IgD-negative memory B cell (primary cell): ENCODE data around the gene PCED1A. TPM values are rescaled to one million over a fixed set of nuclear protein-coding genes. Genes with fewer than 3 reads are reported as not detected.
A peak's percentile ranks its signal among the peaks of the same experiment; 100 is the strongest.

Experiments
- H3K27ac Mint-ChIP-seq, 3 donors: one replicate each; pipeline ENCODE4 v1.8.0; 2020 to 2022; ENCODE audit warnings: mild to moderate bottlenecking in 3 of 3, mixed read lengths in 3 of 3, moderate library complexity in 1 of 3
- H3K27me3 Mint-ChIP-seq: one replicate; pipeline ENCODE4 v1.8.0; 2021; ENCODE audit warnings: mixed read lengths
- H3K36me3 Mint-ChIP-seq: one replicate; pipeline ENCODE4 v1.8.0; 2020; ENCODE audit warnings: mild to moderate bottlenecking, mixed read lengths
- H3K4me1 Mint-ChIP-seq, 3 donors: one replicate each; pipeline ENCODE4 v1.8.0; 2020 to 2022; ENCODE audit warnings: mixed read lengths in 3 of 3, mild to moderate bottlenecking in 1 of 3
- H3K4me3 Mint-ChIP-seq, 4 donors: one replicate each; pipeline ENCODE4 v1.8.0; 2020 to 2022; ENCODE audit warnings: mild to moderate bottlenecking in 4 of 4, mixed read lengths in 4 of 4, moderate library complexity in 3 of 4
- H3K9me3 Mint-ChIP-seq, 3 donors: one replicate each; pipeline ENCODE4 v1.8.0; 2020 to 2021; ENCODE audit warnings: mixed read lengths in 3 of 3, mild to moderate bottlenecking in 1 of 3
- polyA plus RNA-seq: library from polyadenylated mRNA; unstranded; fragments of 300-500 nt; fragmentation: Illumina TruSeq; gene quantifications from one replicate; pipeline ENCODE4 v1.2.3, GENCODE V29; 2021

PCED1A gene
- polyA plus RNA-seq, 1 donor from 2014 or later: 18.2 TPM

DNA sequence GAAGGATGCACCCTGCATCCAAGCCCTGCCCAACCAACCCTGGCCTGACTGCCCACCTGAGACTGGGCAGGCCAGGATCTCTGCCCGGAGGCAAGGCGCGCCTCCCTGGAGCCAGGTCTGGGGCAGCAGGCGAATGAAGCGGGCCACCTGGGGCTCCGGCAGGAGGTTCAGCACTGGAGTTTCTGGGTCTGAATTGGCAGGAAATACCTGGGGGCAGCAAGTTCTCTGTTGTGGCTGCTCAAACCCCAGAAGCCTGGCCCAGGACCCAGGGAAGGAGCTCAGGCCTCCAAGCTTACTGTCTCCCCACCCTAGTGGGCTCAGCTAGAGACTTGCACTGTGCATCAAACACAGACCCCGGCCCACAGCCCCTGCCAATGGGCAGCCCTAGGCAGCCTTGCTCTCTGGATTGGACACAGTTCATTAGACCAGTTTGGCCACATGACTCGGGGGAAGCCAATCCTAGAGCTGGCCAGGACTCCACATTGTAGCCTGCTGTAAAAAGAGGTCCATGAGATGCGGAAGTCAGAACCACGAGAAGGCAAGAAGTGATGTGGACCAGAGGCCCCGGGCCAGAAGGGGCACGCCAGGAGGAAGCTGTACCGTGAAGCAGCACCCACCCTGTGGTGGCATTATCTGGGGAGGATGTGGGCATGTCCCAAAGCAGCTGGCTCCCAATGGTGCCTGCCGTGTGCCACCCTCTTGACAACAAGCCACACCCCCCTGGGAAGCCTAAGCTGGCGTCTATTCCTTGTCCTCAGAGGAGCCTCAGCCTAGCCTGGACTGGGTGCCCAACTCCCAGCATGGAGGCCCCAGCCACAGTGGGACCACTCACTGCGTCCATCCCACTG is 43.1 kb downstream of the PCED1A start:
- Mint-ChIP-seq H3K4me3 (no peak overlapping the region), H3K36me3 (no peaks in the 10 kb centered on the region), H3K27ac (no peak overlapping the region), H3K9me3 (no peaks in the 10 kb centered on the region), H3K27me3 (peaks cover 37% of the 10 kb centered on the region), H3K4me1 (peaks cover 12 to 20% (median 18%) of the 10 kb centered on the region in 3 donors)

DNA sequence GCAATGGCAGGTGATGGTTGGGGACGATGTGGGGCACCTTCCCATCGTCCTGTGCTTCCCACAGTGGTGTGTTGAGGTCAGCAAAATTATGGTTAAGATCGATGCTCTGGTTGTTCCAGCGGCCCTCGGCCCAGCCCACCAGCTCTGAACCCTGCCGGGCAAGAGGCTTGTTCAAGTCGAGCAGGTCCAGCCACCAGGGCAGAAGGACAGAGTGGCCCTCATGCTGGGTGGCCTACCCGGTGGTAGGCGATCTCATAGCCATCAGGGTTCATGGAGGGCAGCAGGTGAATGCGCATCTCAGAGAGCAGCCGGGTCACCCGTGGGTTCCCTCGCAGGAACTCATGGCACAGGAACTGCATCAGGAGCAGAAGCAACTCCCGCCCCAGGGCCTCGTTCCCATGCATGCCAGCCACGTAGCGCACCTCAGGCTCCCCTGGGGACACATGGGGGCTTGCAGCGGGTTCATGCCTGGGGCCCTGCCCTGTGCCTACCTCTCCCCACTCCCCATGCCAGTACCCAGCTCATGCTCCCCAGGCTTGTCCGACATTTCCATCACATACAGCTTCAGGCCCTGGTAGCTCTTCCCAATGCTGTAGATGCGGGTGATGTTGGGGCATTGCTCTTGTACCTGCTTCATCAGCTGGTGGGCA is 44.3 kb downstream of the PCED1A start:
- Mint-ChIP-seq H3K36me3 (no peaks in the 10 kb centered on the region), H3K4me1 (peaks cover 12 to 18% (median 17%) of the 10 kb centered on the region in 3 donors), H3K27ac (no peak overlapping the region), H3K27me3 (peaks cover 35% of the 10 kb centered on the region), H3K4me3 (peak overlapping the region in 1 of 4 donors; percentile 48), H3K9me3 (no peaks in the 10 kb centered on the region)

DNA sequence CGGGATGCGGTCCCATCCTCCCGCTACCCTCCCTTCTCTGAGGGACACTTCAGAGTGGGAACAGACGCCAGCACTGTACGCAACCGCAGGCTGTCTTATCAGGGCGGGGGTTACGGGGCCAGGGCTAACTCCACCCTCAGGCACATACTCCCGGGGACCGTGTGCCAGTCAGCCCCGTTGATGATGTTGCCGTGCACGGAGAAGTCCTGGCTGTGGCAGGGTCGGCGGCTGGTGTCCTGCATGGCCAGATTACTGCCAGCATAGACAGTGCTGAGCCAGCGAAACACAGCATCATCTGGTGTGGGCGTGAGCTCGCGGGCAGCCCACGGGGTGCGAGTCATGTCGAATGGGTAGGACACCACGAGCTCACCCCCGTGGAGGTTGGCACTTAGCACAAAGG is 45.0 kb downstream of the PCED1A start:
- H3K9me3 Mint-ChIP-seq: no peaks in the 10 kb centered on the region
- H3K27me3 Mint-ChIP-seq: peaks cover 30% of the 10 kb centered on the region
- H3K4me3 Mint-ChIP-seq: no peak overlapping the region

DNA sequence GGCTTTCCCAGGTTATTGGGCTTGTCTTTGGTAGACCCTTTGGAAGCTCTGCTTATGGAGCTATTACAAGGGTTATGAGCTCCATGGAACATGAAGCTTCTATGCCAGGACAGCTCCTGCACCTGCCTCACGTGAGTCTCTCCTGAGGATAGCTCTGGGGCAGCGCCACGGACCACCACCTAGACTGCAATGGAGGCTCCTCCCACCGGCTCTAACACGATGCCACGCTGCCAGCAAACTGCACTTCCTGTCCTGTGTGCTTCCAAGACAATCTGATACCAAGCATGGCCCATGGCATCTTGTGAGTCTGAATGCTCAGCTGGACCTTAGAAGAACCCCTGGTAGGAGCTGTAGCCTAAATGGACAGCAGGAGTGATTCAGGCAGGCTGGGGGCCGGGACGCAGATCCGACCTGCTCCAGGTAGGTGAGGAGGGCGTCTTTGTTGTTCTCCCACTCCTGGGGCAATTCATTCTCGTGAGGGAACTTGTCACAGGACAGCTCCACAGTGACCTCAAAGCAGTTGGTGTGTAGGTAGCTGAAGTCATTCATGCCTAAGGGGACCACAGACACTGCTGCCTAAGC is 45.5 kb downstream of the PCED1A start:
- H3K27ac Mint-ChIP-seq: no peak overlapping the region
- no peaks in the 10 kb centered on the region for H3K9me3 Mint-ChIP-seq
- peaks cover 29% of the 10 kb centered on the region for H3K27me3 Mint-ChIP-seq

More for the DNA sequence above, 45.0 kb downstream of the PCED1A start:
- Mint-ChIP-seq H3K4me1 (peaks cover 8 to 13% (median 12%) of the 10 kb centered on the region in 3 donors), H3K27ac (no peak overlapping the region), H3K36me3 (no peaks in the 10 kb centered on the region)

DNA sequence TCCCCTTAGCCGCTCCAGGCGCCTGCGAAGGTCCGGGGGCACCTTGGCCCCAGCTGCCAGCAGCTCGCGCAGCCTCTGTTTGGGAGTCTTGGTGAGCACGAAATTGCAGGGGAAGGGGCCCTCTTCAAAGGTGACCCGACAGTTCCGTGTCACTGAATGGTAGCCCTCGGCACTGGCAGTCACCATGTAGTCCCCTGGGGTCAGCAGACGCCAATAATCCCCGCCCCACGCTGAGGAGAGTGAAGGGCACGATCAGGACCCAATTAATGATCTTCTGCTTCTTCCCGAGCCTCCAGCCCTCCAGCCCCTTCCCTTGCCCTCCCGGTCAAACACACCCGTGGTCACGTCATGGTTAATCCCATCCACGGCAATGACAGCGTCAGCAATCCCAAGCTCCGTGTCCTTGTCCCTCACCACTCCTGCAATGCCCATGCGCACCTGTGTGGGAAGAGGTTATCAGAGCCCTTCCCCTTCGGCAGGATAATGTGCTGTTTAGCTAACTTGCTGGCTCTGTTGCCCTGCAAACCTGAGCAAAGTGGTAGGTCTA is 46.2 kb downstream of the PCED1A start:
- Mint-ChIP-seq H3K4me3 (no peak overlapping the region), H3K36me3 (no peaks in the 10 kb centered on the region), H3K27ac (peak overlapping the region in 1 of 3 donors; percentile 13), H3K27me3 (peaks cover 26% of the 10 kb centered on the region), H3K4me1 (peaks cover 0 to 5% (median 4%) of the 10 kb centered on the region in 3 donors), H3K9me3 (no peaks in the 10 kb centered on the region)

More for the DNA sequence above, 45.5 kb downstream of the PCED1A start:
- no peaks in the 10 kb centered on the region for H3K36me3 Mint-ChIP-seq
- no peak overlapping the region for H3K4me3 Mint-ChIP-seq
- H3K4me1 Mint-ChIP-seq: peaks cover 6 to 11% (median 10%) of the 10 kb centered on the region in 3 donors

- Mint-ChIP-seq H3K4me3 (no peak overlapping the region), H3K4me1 (no peaks in the 10 kb centered on the region), H3K9me3 (no peaks in the 10 kb centered on the region), H3K27ac (peak overlapping the region in 1 of 3 donors; percentile 27), H3K27me3 (peaks cover 18% of the 10 kb centered on the region), H3K36me3 (no peaks in the 10 kb centered on the region)
Observed at GRCh38 chr20:2793471-2793870, 47.0 kb downstream of the PCED1A start.

Other genes with a start within 250 kb of the PCED1A start
- gene NOP56, start 188.0 kb downstream of the PCED1A start, polyA plus RNA-seq: 123 TPM
- 108 TPM for gene IDH3B, start 176.4 kb downstream of the PCED1A start, polyA plus RNA-seq
- gene EBF4, start 147.9 kb downstream of the PCED1A start, polyA plus RNA-seq: 1.1 TPM
- 1.1 TPM for gene CPXM1, start 40.0 kb downstream of the PCED1A start, polyA plus RNA-seq
- not detected for gene C20orf141, start 25.7 kb downstream of the PCED1A start, polyA plus RNA-seq
- gene TMEM239, start 24.3 kb downstream of the PCED1A start, polyA plus RNA-seq: not detected
- gene VPS16, start 90 bp upstream of the PCED1A start, polyA plus RNA-seq: 22.4 TPM
- gene PTPRA, start 32.8 kb upstream of the PCED1A start, polyA plus RNA-seq: 22.1 TPM
- not detected for gene GNRH2, start 203.0 kb upstream of the PCED1A start, polyA plus RNA-seq
- gene MRPS26, start 205.4 kb upstream of the PCED1A start, polyA plus RNA-seq: 84.4 TPM
- 0.59 TPM for gene OXT, start 231.0 kb upstream of the PCED1A start, polyA plus RNA-seq
- gene AVP, start 244.1 kb upstream of the PCED1A start, polyA plus RNA-seq: not detected